HEK293 (cell line): ENCODE data around the gene OR51I1.

Experiments used
- CTCF ChIA-PET: fragments of 350-600 bp; formaldehyde crosslinking; extraction: SDS; loops from one replicate; lab custom pipeline; 2021; ENCODE audit warnings: antibody characterized with exemption; lab: Yijun Ruan, JAX
- POLR2A ChIA-PET: fragments of 300-600 bp; formaldehyde crosslinking; extraction: SDS; loops from one replicate; lab custom pipeline; 2020; ENCODE audit warnings: antibody characterized with exemption, inconsistent platforms; lab: Yijun Ruan, JAX
- H3K27ac ChIP-seq: fragments of 200-500 bp; sonication (Bioruptor generic); 2 replicates; pipeline ENCODE4 v1.5.1; 2014; ENCODE audit warnings: low read depth, low read length, control low read depth, inconsistent platforms; ENCODE audit errors: extremely low read depth
- H3K36me3 ChIP-seq, 2 experiments: fragments of 200-500 bp in 1 of 2; sonication (Bioruptor generic) in 1 of 2; 1 replicate in 1 of 2; 2 replicates in 1 of 2; pipeline ENCODE4 v1.5.1; 2014 to 2017; ENCODE audit warnings: inconsistent platforms in 2 of 2, low read length in 2 of 2; ENCODE audit not compliant: control insufficient read depth in 2 of 2, insufficient read depth in 1 of 2
- H3K4me1 ChIP-seq: fragments of 200-500 bp; sonication (Bioruptor generic); 2 replicates; pipeline ENCODE4 v1.5.1; 2014; ENCODE audit warnings: mild to moderate bottlenecking, low read length, inconsistent platforms; ENCODE audit not compliant: control insufficient read depth, insufficient read depth
- H3K4me3 ChIP-seq: 2 replicates; pipeline ENCODE4 v1.5.1; 2011; ENCODE audit warnings: low read depth, mild to moderate bottlenecking, control low read depth, low read length, moderate library complexity
- H3K9me3 ChIP-seq: fragments of 200-500 bp; sonication (Bioruptor generic); 2 replicates; pipeline ENCODE4 v1.5.1; 2014; ENCODE audit warnings: low read depth, low read length, inconsistent platforms; ENCODE audit not compliant: control insufficient read depth, insufficient read depth
- GFI1B ChIP-seq: fragments of 450-650 bp; formaldehyde crosslinking; IDR thresholded peaks from 2 replicates; pipeline ENCODE4 v1.5.1; 2016; ENCODE audit warnings: missing biosample characterization, missing genetic modification characterization
- GLIS2 ChIP-seq: fragments of 450-650 bp; formaldehyde crosslinking; IDR thresholded peaks from 2 replicates; pipeline ENCODE4 v1.5.1; 2016; ENCODE audit warnings: missing biosample characterization, missing genetic modification characterization
- KLF9 ChIP-seq: fragments of 450-650 bp; formaldehyde crosslinking; IDR thresholded peaks from 2 replicates; pipeline ENCODE4 v1.5.1; 2016; ENCODE audit warnings: missing biosample characterization, missing genetic modification characterization, low read depth
- MEIS1 ChIP-seq: sonication (generic); formaldehyde crosslinking; IDR thresholded peaks from 2 replicates; pipeline ENCODE4 v1.8.1; 2022; ENCODE audit warnings: missing genetic modification reagents, mild to moderate bottlenecking, borderline replicate concordance
- RBAK ChIP-seq: fragments of 450-650 bp; formaldehyde crosslinking; IDR thresholded peaks from 2 replicates; pipeline ENCODE4 v1.5.1; 2016; ENCODE audit warnings: missing biosample characterization, missing genetic modification characterization
- SETDB1 ChIP-seq: IDR thresholded peaks from one replicate; pipeline ENCODE4 v1.6.1; 2017; ENCODE audit warnings: mild to moderate bottlenecking, low read length, moderate library complexity, mixed read lengths; ENCODE audit not compliant: insufficient read length
- TRIM28 ChIP-seq: IDR thresholded peaks from 2 replicates; pipeline ENCODE4 v1.6.1; 2011; ENCODE audit warnings: low read length, control low read depth, borderline replicate concordance
- ZBTB44 ChIP-seq: fragments of 450-650 bp; IDR thresholded peaks from 2 replicates; pipeline ENCODE4 v1.5.1; 2018; ENCODE audit warnings: missing biosample characterization, mild to moderate bottlenecking, missing genetic modification characterization
- ZFP41 ChIP-seq: fragments of 450-650 bp; formaldehyde crosslinking; IDR thresholded peaks from 2 replicates; pipeline ENCODE4 v1.5.1; 2016; ENCODE audit warnings: missing biosample characterization, missing genetic modification characterization, borderline replicate concordance
- ZNF133 ChIP-seq: fragments of 450-650 bp; formaldehyde crosslinking; IDR thresholded peaks from 2 replicates; pipeline ENCODE4 v1.5.1; 2016; ENCODE audit warnings: missing biosample characterization, missing genetic modification characterization
- ZNF202 ChIP-seq: fragments of 450-650 bp; formaldehyde crosslinking; IDR thresholded peaks from 2 replicates; pipeline ENCODE4 v1.5.1; 2016; ENCODE audit warnings: missing biosample characterization, missing genetic modification characterization, borderline replicate concordance
- ZNF239 ChIP-seq: fragments of 450-650 bp; formaldehyde crosslinking; IDR thresholded peaks from 2 replicates; pipeline ENCODE4 v1.5.1; 2016; ENCODE audit warnings: missing biosample characterization, missing genetic modification characterization
- ZNF248 ChIP-seq: fragments of 450-650 bp; formaldehyde crosslinking; IDR thresholded peaks from 2 replicates; pipeline ENCODE4 v1.5.1; 2017; ENCODE audit warnings: missing biosample characterization, missing genetic modification characterization
- ZNF274 ChIP-seq, 2 experiments: fragments of 200-500 bp in 1 of 2; fragments of 450-650 bp in 1 of 2; sonication (Bioruptor generic) in 1 of 2; formaldehyde crosslinking in 1 of 2; IDR thresholded peaks; 2 replicates each; pipeline versions ENCODE4 v1.5.1 to v1.6.1; 2014 to 2016; ENCODE audit warnings: borderline replicate concordance in 1 of 2, inconsistent platforms in 1 of 2, low read length in 1 of 2, missing biosample characterization in 1 of 2, missing genetic modification characterization in 1 of 2
- ZNF394 ChIP-seq: fragments of 450-650 bp; formaldehyde crosslinking; IDR thresholded peaks from 2 replicates; pipeline ENCODE4 v1.5.1; 2016; ENCODE audit warnings: missing biosample characterization, missing genetic modification characterization, mild to moderate bottlenecking, moderate library complexity, borderline replicate concordance
- ZNF629 ChIP-seq: fragments of 450-650 bp; formaldehyde crosslinking; IDR thresholded peaks from 2 replicates; pipeline ENCODE4 v1.5.1; 2017; ENCODE audit warnings: missing biosample characterization, missing genetic modification characterization
- ZNF664 ChIP-seq: fragments of 450-650 bp; formaldehyde crosslinking; IDR thresholded peaks from 2 replicates; pipeline ENCODE4 v1.5.1; 2016; ENCODE audit warnings: missing biosample characterization, missing genetic modification characterization
- ZNF768 ChIP-seq: fragments of 450-650 bp; formaldehyde crosslinking; IDR thresholded peaks from 2 replicates; pipeline ENCODE4 v1.5.1; 2018; ENCODE audit warnings: missing biosample characterization, mild to moderate bottlenecking, missing genetic modification characterization
- ZNF777 ChIP-seq: fragments of 450-650 bp; formaldehyde crosslinking; IDR thresholded peaks from 2 replicates; pipeline ENCODE4 v1.5.1; 2017; ENCODE audit warnings: missing biosample characterization, missing genetic modification characterization, borderline replicate concordance
- ZNF792 ChIP-seq: fragments of 450-650 bp; formaldehyde crosslinking; IDR thresholded peaks from 2 replicates; pipeline ENCODE4 v1.5.1; 2016; ENCODE audit warnings: missing biosample characterization, missing genetic modification characterization
- ZNF837 ChIP-seq: fragments of 450-650 bp; formaldehyde crosslinking; IDR thresholded peaks from 2 replicates; pipeline ENCODE4 v1.5.1; 2016; ENCODE audit warnings: missing biosample characterization, missing genetic modification characterization
- ZSCAN4 ChIP-seq: fragments of 450-650 bp; formaldehyde crosslinking; IDR thresholded peaks from 2 replicates; pipeline ENCODE4 v1.5.1; 2017; ENCODE audit warnings: missing biosample characterization, missing genetic modification characterization
- TF ChIP-seq, protein P1 (sequence below): fragments of 450-650 bp; formaldehyde crosslinking; IDR thresholded peaks from 2 replicates; pipeline ENCODE4 v1.5.1; 2016; ENCODE audit warnings: missing biosample characterization, missing genetic modification characterization
- TF ChIP-seq, protein P2 (sequence below): fragments of 450-650 bp; formaldehyde crosslinking; IDR thresholded peaks from 2 replicates; pipeline ENCODE4 v1.5.1; 2016; ENCODE audit warnings: missing biosample characterization, missing genetic modification characterization, borderline replicate concordance

OR51I1 gene

DNA sequence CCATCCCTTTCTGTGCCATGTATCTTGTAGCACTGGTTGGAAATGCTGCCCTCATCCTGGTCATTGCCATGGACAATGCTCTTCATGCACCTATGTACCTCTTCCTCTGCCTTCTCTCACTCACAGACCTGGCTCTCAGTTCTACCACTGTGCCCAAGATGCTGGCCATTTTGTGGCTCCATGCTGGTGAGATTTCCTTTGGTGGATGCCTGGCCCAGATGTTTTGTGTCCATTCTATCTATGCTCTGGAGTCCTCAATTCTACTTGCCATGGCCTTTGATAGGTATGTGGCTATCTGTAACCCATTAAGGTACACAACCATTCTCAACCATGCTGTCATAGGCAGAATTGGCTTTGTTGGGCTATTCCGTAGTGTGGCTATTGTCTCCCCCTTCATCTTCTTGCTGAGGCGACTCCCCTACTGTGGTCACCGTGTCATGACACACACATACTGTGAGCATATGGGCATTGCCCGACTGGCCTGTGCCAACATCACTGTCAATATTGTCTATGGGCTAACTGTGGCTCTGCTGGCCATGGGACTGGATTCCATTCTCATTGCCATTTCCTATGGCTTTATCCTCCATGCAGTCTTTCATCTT, 47.6 kb upstream of the OR51I1 start:
- H3K4me1 ChIP-seq = no peaks in the 10 kb centered on the region
- ChIA-PET POLR2A (no interaction called here), CTCF (no interaction called here)
- no peak overlapping the region for H3K27ac ChIP-seq
- TF ChIP-seq, protein P1, sequence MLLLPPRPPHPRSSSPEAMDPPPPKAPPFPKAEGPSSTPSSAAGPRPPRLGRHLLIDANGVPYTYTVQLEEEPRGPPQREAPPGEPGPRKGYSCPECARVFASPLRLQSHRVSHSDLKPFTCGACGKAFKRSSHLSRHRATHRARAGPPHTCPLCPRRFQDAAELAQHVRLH (tag by site-specific recombination) = no peak
- TF ChIP-seq ZNF768 (tag by site-specific recombination) (no peak), ZFP41 (no peak), ZNF248 (tag by site-specific recombination) (no peak)
- H3K36me3 ChIP-seq = no peaks in the 10 kb centered on the region
- H3K4me3 ChIP-seq = no peak overlapping the region
- H3K9me3 ChIP-seq = no peaks in the 10 kb centered on the region

DNA sequence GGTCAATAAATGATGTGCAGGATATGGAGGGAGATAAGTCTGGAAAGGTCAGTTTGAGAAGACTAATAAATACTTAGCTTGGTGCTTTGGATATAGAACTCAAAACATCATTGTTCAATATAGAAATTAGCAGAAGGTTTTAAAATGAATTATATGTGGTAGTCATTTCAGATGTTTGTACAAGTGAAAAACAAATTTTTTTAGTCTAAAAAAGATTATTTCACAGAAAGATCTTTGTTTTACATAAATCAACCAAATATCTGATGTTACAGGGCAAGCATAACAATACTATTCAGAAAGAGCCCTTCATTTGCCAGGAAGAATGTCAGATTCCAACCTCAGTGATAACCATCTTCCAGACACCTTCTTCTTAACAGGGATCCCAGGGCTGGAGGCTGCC, 47.1 kb upstream of the OR51I1 start, which contains the start of gene OR52D1:
Gene OR52D1, plus strand, starts transcription at position 301 of the 400 bp plus-strand sequence. Its CDS starts 22 bp downstream, at position 323.
- no peaks in the 10 kb centered on the region for H3K9me3 ChIP-seq
- H3K4me1 ChIP-seq = no peaks in the 10 kb centered on the region
- CTCF ChIA-PET = no interaction called here
- H3K36me3 ChIP-seq = no peaks in the 10 kb centered on the region
- TF ChIP-seq ZNF202 (tag by site-specific recombination) (no peak), TRIM28 (no peak), ZNF837 (tag by site-specific recombination) (no peak), MEIS1 (CRISPR knock-in tag) (no peak), GLIS2 (tag by site-specific recombination) (no peak), ZNF394 (tag by site-specific recombination) (no peak), GFI1B (tag by site-specific recombination) (no peak), ZNF133 (tag by site-specific recombination) (no peak), ZNF792 (tag by site-specific recombination) (no peak)
- no peak within 1 kb of the TSS for H3K27ac ChIP-seq
- no peak within 1 kb of the TSS for H3K4me3 ChIP-seq
- POLR2A ChIA-PET = no interaction called here

GRCh38 chr11:5486421-5486820, 45.1 kb upstream of the OR51I1 start:
- CTCF ChIA-PET = interaction anchor here (1.2 kb wide), 1 partner anchor 10 kb away, joined by 8 read pairs; no protein-coding TSS in a partner anchor
- Histone ChIP-seq H3K9me3 (no peaks in the 10 kb centered on the region), H3K36me3 (no peaks in the 10 kb centered on the region), H3K27ac (no peak overlapping the region), H3K4me3 (no peak overlapping the region), H3K4me1 (no peaks in the 10 kb centered on the region)
- TF ChIP-seq ZNF629 (tag by site-specific recombination) (no peak), ZNF777 (tag by site-specific recombination) (no peak), KLF9 (tag by site-specific recombination) (no peak), ZNF664 (tag by site-specific recombination) (no peak), ZBTB44 (tag by site-specific recombination) (no peak), SETDB1 (no peak), ZNF274 (IDR thresholded peaks at IDR 0.05; ENCODE audit: low read length) (no peak), ZNF274 (tag by site-specific recombination; IDR thresholded peaks at IDR 0.05; ENCODE audit: borderline replicate concordance) (no peak), ZNF239 (tag by site-specific recombination) (no peak), ZNF133 (tag by site-specific recombination) (no peak), ZSCAN4 (no peak), RBAK (tag by site-specific recombination) (no peak)
- TF ChIP-seq, protein P2, sequence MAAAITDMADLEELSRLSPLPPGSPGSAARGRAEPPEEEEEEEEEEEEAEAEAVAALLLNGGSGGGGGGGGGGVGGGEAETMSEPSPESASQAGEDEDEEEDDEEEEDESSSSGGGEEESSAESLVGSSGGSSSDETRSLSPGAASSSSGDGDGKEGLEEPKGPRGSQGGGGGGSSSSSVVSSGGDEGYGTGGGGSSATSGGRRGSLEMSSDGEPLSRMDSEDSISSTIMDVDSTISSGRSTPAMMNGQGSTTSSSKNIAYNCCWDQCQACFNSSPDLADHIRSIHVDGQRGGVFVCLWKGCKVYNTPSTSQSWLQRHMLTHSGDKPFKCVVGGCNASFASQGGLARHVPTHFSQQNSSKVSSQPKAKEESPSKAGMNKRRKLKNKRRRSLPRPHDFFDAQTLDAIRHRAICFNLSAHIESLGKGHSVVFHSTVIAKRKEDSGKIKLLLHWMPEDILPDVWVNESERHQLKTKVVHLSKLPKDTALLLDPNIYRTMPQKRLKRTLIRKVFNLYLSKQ (tag by site-specific recombination) = no peak
- POLR2A ChIA-PET = no interaction called here
